HEK293 (cell line): ENCODE measurements around the gene PCDHB10.
"Not testable (repeated sequence)": the region's sequence is repeated elsewhere in the genome, so short reads cannot be mapped to it uniquely, and the experiment has no call there.

ENCODE experiments used
- CTCF ChIA-PET: fragments of 350-600 bp; formaldehyde crosslinking; extraction: SDS; loops from one replicate; lab custom pipeline; 2021; ENCODE audit warnings: antibody characterized with exemption; lab: Yijun Ruan, JAX
- POLR2A ChIA-PET: fragments of 300-600 bp; formaldehyde crosslinking; extraction: SDS; loops from one replicate; lab custom pipeline; 2020; ENCODE audit warnings: antibody characterized with exemption, inconsistent platforms; lab: Yijun Ruan, JAX
- H3K27ac ChIP-seq: fragments of 200-500 bp; sonication (Bioruptor generic); 2 replicates; pipeline ENCODE4 v1.5.1; 2014; ENCODE audit warnings: low read depth, low read length, control low read depth, inconsistent platforms; ENCODE audit errors: extremely low read depth
- H3K36me3 ChIP-seq, 2 experiments: fragments of 200-500 bp in 1 of 2; sonication (Bioruptor generic) in 1 of 2; 1 replicate in 1 of 2; 2 replicates in 1 of 2; pipeline ENCODE4 v1.5.1; 2014 to 2017; ENCODE audit warnings: inconsistent platforms in 2 of 2, low read length in 2 of 2; ENCODE audit not compliant: control insufficient read depth in 2 of 2, insufficient read depth in 1 of 2
- H3K4me1 ChIP-seq: fragments of 200-500 bp; sonication (Bioruptor generic); 2 replicates; pipeline ENCODE4 v1.5.1; 2014; ENCODE audit warnings: mild to moderate bottlenecking, low read length, inconsistent platforms; ENCODE audit not compliant: control insufficient read depth, insufficient read depth
- H3K4me3 ChIP-seq: 2 replicates; pipeline ENCODE4 v1.5.1; 2011; ENCODE audit warnings: low read depth, mild to moderate bottlenecking, control low read depth, low read length, moderate library complexity
- H3K9me3 ChIP-seq: fragments of 200-500 bp; sonication (Bioruptor generic); 2 replicates; pipeline ENCODE4 v1.5.1; 2014; ENCODE audit warnings: low read depth, low read length, inconsistent platforms; ENCODE audit not compliant: control insufficient read depth, insufficient read depth
- BCL11B ChIP-seq: fragments of 450-650 bp; formaldehyde crosslinking; IDR thresholded peaks from 2 replicates; pipeline ENCODE4 v1.5.1; 2016; ENCODE audit warnings: low read depth, missing biosample characterization, missing genetic modification characterization
- INSM2 ChIP-seq: fragments of 450-650 bp; formaldehyde crosslinking; IDR thresholded peaks from 2 replicates; pipeline ENCODE4 v1.5.1; 2016; ENCODE audit warnings: missing biosample characterization, missing genetic modification characterization
- KLF10 ChIP-seq: fragments of 450-650 bp; IDR thresholded peaks from 2 replicates; pipeline ENCODE4 v1.5.1; 2018; ENCODE audit warnings: missing biosample characterization, mild to moderate bottlenecking, missing genetic modification characterization
- KLF7 ChIP-seq: fragments of 450-650 bp; formaldehyde crosslinking; IDR thresholded peaks from 2 replicates; pipeline ENCODE4 v1.5.1; 2016; ENCODE audit warnings: missing biosample characterization, missing genetic modification characterization, borderline replicate concordance
- SP7 ChIP-seq: fragments of 450-650 bp; formaldehyde crosslinking; IDR thresholded peaks from 2 replicates; pipeline ENCODE4 v1.5.1; 2016; ENCODE audit warnings: missing biosample characterization, missing genetic modification characterization
- ZBTB10 ChIP-seq: fragments of 450-650 bp; formaldehyde crosslinking; IDR thresholded peaks from 2 replicates; pipeline ENCODE4 v1.5.1; 2016; ENCODE audit warnings: missing biosample characterization, missing genetic modification characterization
- ZIC2 ChIP-seq: fragments of 450-650 bp; formaldehyde crosslinking; IDR thresholded peaks from 2 replicates; pipeline ENCODE4 v1.5.1; 2016; ENCODE audit warnings: missing biosample characterization, missing genetic modification characterization
- ZNF138 ChIP-seq: fragments of 450-650 bp; formaldehyde crosslinking; IDR thresholded peaks from 2 replicates; pipeline ENCODE4 v1.5.1; 2016; ENCODE audit warnings: missing biosample characterization, missing genetic modification characterization, borderline replicate concordance
- ZNF16 ChIP-seq: fragments of 450-650 bp; formaldehyde crosslinking; IDR thresholded peaks from 2 replicates; pipeline ENCODE4 v1.5.1; 2016; ENCODE audit warnings: low read depth, missing biosample characterization, missing genetic modification characterization
- ZNF202 ChIP-seq: fragments of 450-650 bp; formaldehyde crosslinking; IDR thresholded peaks from 2 replicates; pipeline ENCODE4 v1.5.1; 2016; ENCODE audit warnings: missing biosample characterization, missing genetic modification characterization, borderline replicate concordance
- ZNF24 ChIP-seq: fragments of 450-650 bp; formaldehyde crosslinking; IDR thresholded peaks from 2 replicates; pipeline ENCODE4 v1.5.1; 2016; ENCODE audit warnings: missing biosample characterization, missing genetic modification characterization
- ZNF596 ChIP-seq: fragments of 450-650 bp; IDR thresholded peaks from 2 replicates; pipeline ENCODE4 v1.5.0; 2018; ENCODE audit warnings: missing biosample characterization, mild to moderate bottlenecking, missing genetic modification characterization, moderate library complexity
- ZNF600 ChIP-seq: fragments of 450-650 bp; formaldehyde crosslinking; IDR thresholded peaks from 2 replicates; pipeline ENCODE4 v1.5.1; 2016; ENCODE audit warnings: missing biosample characterization, missing genetic modification characterization
- ZNF701 ChIP-seq: fragments of 450-650 bp; formaldehyde crosslinking; IDR thresholded peaks from 2 replicates; pipeline ENCODE4 v1.5.1; 2016; ENCODE audit warnings: missing biosample characterization, missing genetic modification characterization
- TF ChIP-seq, protein P1 (sequence below): fragments of 450-650 bp; formaldehyde crosslinking; IDR thresholded peaks from 2 replicates; pipeline ENCODE4 v1.5.1; 2017; ENCODE audit warnings: missing biosample characterization, missing genetic modification characterization
- TF ChIP-seq, protein P2 (sequence below): fragments of 450-650 bp; formaldehyde crosslinking; IDR thresholded peaks from 2 replicates; pipeline ENCODE4 v1.5.1; 2017; ENCODE audit warnings: missing biosample characterization, mild to moderate bottlenecking, missing genetic modification characterization, moderate library complexity
- TF ChIP-seq, protein P3 (sequence below): fragments of 450-650 bp; formaldehyde crosslinking; IDR thresholded peaks from 2 replicates; pipeline ENCODE4 v1.5.1; 2017; ENCODE audit warnings: missing biosample characterization, missing genetic modification characterization

PCDHB10 gene

GRCh38 chr5:141150993-141151325 is 41.2 kb upstream of the PCDHB10 start:
- no peaks in the 10 kb centered on the region for H3K4me1 ChIP-seq
- ChIA-PET CTCF (interaction anchor here (1.4 to 1.6 kb wide), 2 partner anchors 21 to 57 kb away, joined by 5 to 8 read pairs; partner anchors contain the start of genes PCDHB2 and PCDHB7), POLR2A (no interaction called here)
- H3K36me3 ChIP-seq: no peaks in the 10 kb centered on the region
- H3K27ac ChIP-seq: no peak overlapping the region
- H3K9me3 ChIP-seq: no peaks in the 10 kb centered on the region
- TF ChIP-seq ZNF24 (tag by site-specific recombination) (no peak), ZNF596 (tag by site-specific recombination) (no peak), ZNF138 (no peak), KLF7 (tag by site-specific recombination) (no peak), ZIC2 (tag by site-specific recombination) (no peak), ZNF600 (tag by site-specific recombination) (no peak), BCL11B (tag by site-specific recombination) (no peak), ZNF202 (tag by site-specific recombination) (no peak), KLF10 (tag by site-specific recombination) (no peak), ZNF701 (no peak), INSM2 (no peak), SP7 (no peak), ZBTB10 (tag by site-specific recombination) (no peak), ZNF16 (tag by site-specific recombination) (no peak)
- TF ChIP-seq, protein P1, sequence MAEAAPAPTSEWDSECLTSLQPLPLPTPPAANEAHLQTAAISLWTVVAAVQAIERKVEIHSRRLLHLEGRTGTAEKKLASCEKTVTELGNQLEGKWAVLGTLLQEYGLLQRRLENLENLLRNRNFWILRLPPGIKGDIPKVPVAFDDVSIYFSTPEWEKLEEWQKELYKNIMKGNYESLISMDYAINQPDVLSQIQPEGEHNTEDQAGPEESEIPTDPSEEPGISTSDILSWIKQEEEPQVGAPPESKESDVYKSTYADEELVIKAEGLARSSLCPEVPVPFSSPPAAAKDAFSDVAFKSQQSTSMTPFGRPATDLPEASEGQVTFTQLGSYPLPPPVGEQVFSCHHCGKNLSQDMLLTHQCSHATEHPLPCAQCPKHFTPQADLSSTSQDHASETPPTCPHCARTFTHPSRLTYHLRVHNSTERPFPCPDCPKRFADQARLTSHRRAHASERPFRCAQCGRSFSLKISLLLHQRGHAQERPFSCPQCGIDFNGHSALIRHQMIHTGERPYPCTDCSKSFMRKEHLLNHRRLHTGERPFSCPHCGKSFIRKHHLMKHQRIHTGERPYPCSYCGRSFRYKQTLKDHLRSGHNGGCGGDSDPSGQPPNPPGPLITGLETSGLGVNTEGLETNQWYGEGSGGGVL (tag by site-specific recombination): no peak
- TF ChIP-seq, protein P2, sequence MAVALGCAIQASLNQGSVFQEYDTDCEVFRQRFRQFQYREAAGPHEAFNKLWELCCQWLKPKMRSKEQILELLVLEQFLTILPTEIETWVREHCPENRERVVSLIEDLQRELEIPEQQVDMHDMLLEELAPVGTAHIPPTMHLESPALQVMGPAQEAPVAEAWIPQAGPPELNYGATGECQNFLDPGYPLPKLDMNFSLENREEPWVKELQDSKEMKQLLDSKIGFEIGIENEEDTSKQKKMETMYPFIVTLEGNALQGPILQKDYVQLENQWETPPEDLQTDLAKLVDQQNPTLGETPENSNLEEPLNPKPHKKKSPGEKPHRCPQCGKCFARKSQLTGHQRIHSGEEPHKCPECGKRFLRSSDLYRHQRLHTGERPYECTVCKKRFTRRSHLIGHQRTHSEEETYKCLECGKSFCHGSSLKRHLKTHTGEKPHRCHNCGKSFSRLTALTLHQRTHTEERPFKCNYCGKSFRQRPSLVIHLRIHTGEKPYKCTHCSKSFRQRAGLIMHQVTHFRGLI (tag by site-specific recombination): no peak
- TF ChIP-seq, protein P3, sequence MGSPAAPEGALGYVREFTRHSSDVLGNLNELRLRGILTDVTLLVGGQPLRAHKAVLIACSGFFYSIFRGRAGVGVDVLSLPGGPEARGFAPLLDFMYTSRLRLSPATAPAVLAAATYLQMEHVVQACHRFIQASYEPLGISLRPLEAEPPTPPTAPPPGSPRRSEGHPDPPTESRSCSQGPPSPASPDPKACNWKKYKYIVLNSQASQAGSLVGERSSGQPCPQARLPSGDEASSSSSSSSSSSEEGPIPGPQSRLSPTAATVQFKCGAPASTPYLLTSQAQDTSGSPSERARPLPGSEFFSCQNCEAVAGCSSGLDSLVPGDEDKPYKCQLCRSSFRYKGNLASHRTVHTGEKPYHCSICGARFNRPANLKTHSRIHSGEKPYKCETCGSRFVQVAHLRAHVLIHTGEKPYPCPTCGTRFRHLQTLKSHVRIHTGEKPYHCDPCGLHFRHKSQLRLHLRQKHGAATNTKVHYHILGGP (tag by site-specific recombination): no peak
- H3K4me3 ChIP-seq: no peak overlapping the region

GRCh38 chr5:141151632-141152031 is 40.5 kb upstream of the PCDHB10 start:
- CTCF ChIA-PET, H3K9me3 ChIP-seq, H3K4me1 ChIP-seq, H3K4me3 ChIP-seq, POLR2A ChIA-PET, H3K36me3 ChIP-seq, H3K27ac ChIP-seq: not testable (repeated sequence)

DNA sequence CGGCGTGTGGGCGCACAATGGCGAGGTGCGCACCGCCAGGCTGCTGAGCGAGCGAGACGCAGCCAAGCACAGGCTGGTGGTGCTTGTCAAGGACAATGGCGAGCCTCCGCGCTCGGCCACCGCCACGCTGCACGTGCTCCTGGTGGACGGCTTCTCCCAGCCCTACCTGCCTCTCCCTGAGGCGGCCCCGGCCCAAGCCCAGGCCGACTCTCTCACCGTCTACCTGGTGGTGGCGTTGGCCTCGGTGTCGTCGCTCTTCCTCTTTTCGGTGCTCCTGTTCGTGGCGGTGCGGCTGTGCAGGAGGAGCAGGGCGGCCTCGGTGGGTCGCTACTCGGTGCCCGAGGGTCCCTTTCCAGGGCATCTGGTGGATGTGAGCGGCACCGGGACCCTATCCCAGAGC is 40.1 kb upstream of the PCDHB10 start:
- CTCF ChIA-PET, H3K27ac ChIP-seq, H3K9me3 ChIP-seq, POLR2A ChIA-PET, H3K4me3 ChIP-seq, H3K36me3 ChIP-seq, H3K4me1 ChIP-seq: not testable (repeated sequence)
